HCT116 (cell line): ENCODE measurements around the gene DMD. TPM values are rescaled to one million over a fixed set of nuclear protein-coding genes. Genes with fewer than 3 reads are reported as not detected.

Experiments
- ATAC-seq: fragments of 200-7000 bp; cut with Tn5 transposase; 2 replicates; pipeline ENCODE4 v1.9.1; 2020; ENCODE audit warnings: mild to moderate bottlenecking, moderate library complexity
- BruUV-seq: library from RNA; stranded (reverse); fragments of 400-500 nt; replicated peaks from 2 replicates; lab custom pipeline; 2021; lab: Mats Ljungman, UMichigan
- CTCF ChIA-PET: fragments of 300-600 bp; sonication (Branson Sonifier 250); formaldehyde crosslinking; loops from one replicate; lab custom pipeline; 2021; ENCODE audit warnings: antibody characterized with exemption; lab: Charles Lee
- POLR2A ChIA-PET: fragments of 300-600, 350-600 bp; sonication (Branson Sonifier 250); formaldehyde crosslinking; loops from one replicate; lab custom pipeline; 2021; ENCODE audit warnings: antibody characterized with exemption; lab: Charles Lee
- RAD21 ChIA-PET, 2 experiments: fragments of 300-600 bp; sonication (Branson Sonifier 250); formaldehyde crosslinking; loops; one replicate each; lab custom pipeline; 2023; ENCODE audit warnings: low total read pairs in 2 of 2; ENCODE audit not compliant: uncharacterized antibody in 2 of 2, unreplicated experiment in 2 of 2, low non-redundant PET in 1 of 2; lab: Charles Lee
- DNase-seq: peaks from one replicate; pipeline ENCODE4 v3.0.0-alpha.2; 2010; ENCODE audit warnings: low read depth, low spot score
- H2AFZ ChIP-seq: fragments of 200-600 bp; shearing (Covaris generic), sonication (generic); 2 replicates; pipeline ENCODE4 v1.6.1; 2017; ENCODE audit warnings: low read depth, mixed run types, mixed read lengths, antibody characterized with exemption, low read length; ENCODE audit not compliant: poor library complexity, severe bottlenecking
- H3K27ac ChIP-seq: 2 replicates; pipeline ENCODE4 v1.5.1; 2012; ENCODE audit warnings: low read depth, low read length
- H3K27me3 ChIP-seq: fragments of 200-600 bp; sonication (generic); 2 replicates; pipeline ENCODE4 v1.6.1; 2016; ENCODE audit warnings: mixed run types, low read length, mixed read lengths; ENCODE audit not compliant: insufficient read depth
- H3K36me3 ChIP-seq, 2 experiments: fragments of 200-500 bp in 1 of 2; fragments of 200-600 bp in 1 of 2; sonication (Bioruptor generic) in 1 of 2; sonication (generic) in 1 of 2; 2 replicates each; pipeline versions ENCODE4 v1.5.1 to v1.6.1; 2014 to 2016; ENCODE audit warnings: low read length in 2 of 2, inconsistent platforms in 1 of 2, mixed read lengths in 1 of 2, mixed run types in 1 of 2; ENCODE audit not compliant: insufficient read depth in 2 of 2, control insufficient read depth in 1 of 2
- H3K4me1 ChIP-seq, 2 experiments: fragments of 200-600 bp in 1 of 2; sonication (generic) in 1 of 2; 2 replicates each; pipeline versions ENCODE4 v1.5.1 to v1.6.1; 2012 to 2017; ENCODE audit warnings: low read length in 2 of 2, inconsistent platforms in 1 of 2, mild to moderate bottlenecking in 1 of 2, mixed read lengths in 1 of 2, mixed run types in 1 of 2, moderate library complexity in 1 of 2; ENCODE audit not compliant: insufficient read depth in 2 of 2, control insufficient read depth in 1 of 2
- H3K4me2 ChIP-seq: fragments of 200-600 bp; sonication (generic); 2 replicates; pipeline ENCODE4 v1.6.1; 2017; ENCODE audit warnings: mixed run types, low read length, mixed read lengths
- H3K4me3 ChIP-seq, 2 experiments: fragments of 200-600 bp in 1 of 2; sonication (generic) in 1 of 2; replicated peaks in 1 of 2; 2 replicates each; pipeline ENCODE4 v1.5.1; 2011 to 2016; ENCODE audit warnings: low read length in 2 of 2, control low read depth in 1 of 2, low read depth in 1 of 2, mild to moderate bottlenecking in 1 of 2, mixed read lengths in 1 of 2, mixed run types in 1 of 2
- H3K79me2 ChIP-seq: fragments of 200-600 bp; sonication (generic); 2 replicates; pipeline ENCODE4 v1.6.1; 2017; ENCODE audit warnings: mild to moderate bottlenecking, mixed run types, low read length, moderate library complexity, mixed read lengths; ENCODE audit not compliant: insufficient read depth
- H3K9ac ChIP-seq: fragments of 200-600 bp; sonication (generic); 2 replicates; pipeline ENCODE4 v1.6.1; 2016; ENCODE audit warnings: low read length, mixed read lengths
- H3K9me2 ChIP-seq: fragments of 200-600 bp; sonication (generic), shearing (Covaris generic); 2 replicates; pipeline ENCODE4 v1.6.1; 2017; ENCODE audit warnings: mixed run types, mild to moderate bottlenecking, moderate library complexity; ENCODE audit not compliant: insufficient read depth
- H3K9me3 ChIP-seq, 2 experiments: fragments of 200-500 bp in 1 of 2; fragments of 200-600 bp in 1 of 2; sonication (Bioruptor generic) in 1 of 2; sonication (generic) in 1 of 2; 2 replicates each; pipeline ENCODE4 v1.6.1; 2014 to 2017; ENCODE audit warnings: low read length in 2 of 2, mixed read lengths in 2 of 2, inconsistent platforms in 1 of 2, low read depth in 1 of 2, mild to moderate bottlenecking in 1 of 2, mixed run types in 1 of 2, moderate library complexity in 1 of 2; ENCODE audit not compliant: control insufficient read depth in 1 of 2, insufficient read depth in 1 of 2
- H4K20me1 ChIP-seq: fragments of 200-600 bp; sonication (generic), shearing (Covaris generic); 2 replicates; pipeline ENCODE4 v1.6.1; 2017; ENCODE audit warnings: mixed run types, mild to moderate bottlenecking, moderate library complexity; ENCODE audit not compliant: insufficient read depth
- CEBPB ChIP-seq: IDR thresholded peaks from 2 replicates; pipeline ENCODE4 v1.6.1; 2012; ENCODE audit warnings: low read depth
- EZH2 ChIP-seq: fragments of 200-600 bp; sonication (generic); IDR thresholded peaks from 2 replicates; pipeline ENCODE4 v1.6.1; 2017; ENCODE audit warnings: antibody characterized with exemption, mixed run types
- FOSL1 ChIP-seq: IDR thresholded peaks from 2 replicates; pipeline ENCODE4 v1.6.1; 2012; ENCODE audit warnings: low read depth
- MAX ChIP-seq: IDR thresholded peaks from 2 replicates; pipeline ENCODE4 v1.6.1; 2012
- POLR2A ChIP-seq: IDR thresholded peaks from 2 replicates; pipeline ENCODE4 v1.7.0; 2011; ENCODE audit warnings: borderline replicate concordance; ENCODE audit not compliant: insufficient read depth, insufficient read length; ENCODE audit errors: extremely low read depth
- RAD21 ChIP-seq: IDR thresholded peaks from 2 replicates; pipeline ENCODE4 v1.6.1; 2012; ENCODE audit warnings: low read depth, mild to moderate bottlenecking
- SP1 ChIP-seq: IDR thresholded peaks from 2 replicates; pipeline ENCODE4 v1.6.1; 2012; ENCODE audit warnings: low read depth
- SRF ChIP-seq: IDR thresholded peaks from 2 replicates; pipeline ENCODE4 v1.6.1; 2012; ENCODE audit warnings: low read depth
- TCF7L2 ChIP-seq: IDR thresholded peaks from 2 replicates; pipeline ENCODE4 v1.7.0; 2011; ENCODE audit warnings: borderline replicate concordance, inconsistent platforms; ENCODE audit not compliant: insufficient read depth, insufficient read length; ENCODE audit errors: extremely low read depth
- YY1 ChIP-seq: IDR thresholded peaks from 2 replicates; pipeline ENCODE4 v1.6.1; 2011; ENCODE audit warnings: low read length, low read depth, moderate library complexity, mild to moderate bottlenecking; ENCODE audit not compliant: insufficient replicate concordance; ENCODE audit errors: extremely low read depth
- ZBTB33 ChIP-seq: IDR thresholded peaks from 2 replicates; pipeline ENCODE4 v1.6.1; 2011; ENCODE audit warnings: mild to moderate bottlenecking, low read length, moderate library complexity; ENCODE audit not compliant: insufficient replicate concordance; ENCODE audit errors: extremely low read depth
- ZFX ChIP-seq: fragments of 450-650 bp; IDR thresholded peaks from 2 replicates; pipeline ENCODE4 v1.6.1; 2017
- ZNF274 ChIP-seq: fragments of 200-500 bp; sonication (Bioruptor generic); IDR thresholded peaks from 2 replicates; pipeline ENCODE4 v1.6.1; 2014; ENCODE audit warnings: mild to moderate bottlenecking, low read depth, low read length, inconsistent platforms
- intact Hi-C: fragments of 100-400 bp; cut with micrococcal nuclease; formaldehyde crosslinking; loops from 2 replicates; pipeline ENCODE4 v1.10.0; 2022
- total RNA-seq: library from RNA; stranded (reverse); gene quantifications from one replicate; pipeline ENCODE4 v1.2.1, GENCODE V29; 2021; ENCODE audit not compliant: unreplicated experiment
- TF ChIP-seq, protein P1 (sequence below): IDR thresholded peaks from 2 replicates; pipeline ENCODE4 v1.6.1; 2012; ENCODE audit warnings: low read depth

Gene DMD
- total RNA-seq, 1 experiment from 2014 or later, result 0.05 TPM

GRCh38 chrX:31114858-31115257 is 2096.5 kb downstream of the DMD start:
- no peak overlapping the region for H3K4me2 ChIP-seq
- TF ChIP-seq FOSL1 (no peak), CEBPB (no peak), TCF7L2 (no peak), YY1 (no peak), EZH2 (no peak), SP1 (no peak), MAX (no peak), POLR2A (no peak), ZNF274 (no peak)
- ChIA-PET POLR2A (no interaction called here), CTCF (no interaction called here), RAD21 (no interaction called here)
- H2AFZ ChIP-seq, result no peak overlapping the region
- H3K27me3 ChIP-seq, result no peaks in the 10 kb centered on the region
- no peak overlapping the region for H3K9ac ChIP-seq
- H3K9me3 ChIP-seq, result no peaks in the 10 kb centered on the region
- no peak overlapping the region for H3K4me3 ChIP-seq
- intact Hi-C loops, result no loop called here
- no peaks in the 10 kb centered on the region for H3K4me1 ChIP-seq
- H4K20me1 ChIP-seq, result no peaks in the 10 kb centered on the region
- no peaks in the 10 kb centered on the region for H3K36me3 ChIP-seq
- ATAC-seq (no peak), DNase-seq (no peak)
- no peak overlapping the region for H3K27ac ChIP-seq
- H3K79me2 ChIP-seq, result no peaks in the 10 kb centered on the region
- no TSS peak for BruUV-seq
- no peaks in the 10 kb centered on the region for H3K9me2 ChIP-seq

- no peaks in the 10 kb centered on the region for H3K9me2 ChIP-seq
- no peaks in the 10 kb centered on the region for H3K36me3 ChIP-seq
- H3K4me1 ChIP-seq, result no peaks in the 10 kb centered on the region
- no peak overlapping the region for H2AFZ ChIP-seq
- POLR2A ChIA-PET, result no interaction called here
- H4K20me1 ChIP-seq, result no peaks in the 10 kb centered on the region
- RAD21 ChIA-PET, result no interaction called here
- ATAC-seq, result no peak
- no peak for TF ChIP-seq TCF7L2
- no peak for TF ChIP-seq FOSL1
- TF ChIP-seq, protein P1, sequence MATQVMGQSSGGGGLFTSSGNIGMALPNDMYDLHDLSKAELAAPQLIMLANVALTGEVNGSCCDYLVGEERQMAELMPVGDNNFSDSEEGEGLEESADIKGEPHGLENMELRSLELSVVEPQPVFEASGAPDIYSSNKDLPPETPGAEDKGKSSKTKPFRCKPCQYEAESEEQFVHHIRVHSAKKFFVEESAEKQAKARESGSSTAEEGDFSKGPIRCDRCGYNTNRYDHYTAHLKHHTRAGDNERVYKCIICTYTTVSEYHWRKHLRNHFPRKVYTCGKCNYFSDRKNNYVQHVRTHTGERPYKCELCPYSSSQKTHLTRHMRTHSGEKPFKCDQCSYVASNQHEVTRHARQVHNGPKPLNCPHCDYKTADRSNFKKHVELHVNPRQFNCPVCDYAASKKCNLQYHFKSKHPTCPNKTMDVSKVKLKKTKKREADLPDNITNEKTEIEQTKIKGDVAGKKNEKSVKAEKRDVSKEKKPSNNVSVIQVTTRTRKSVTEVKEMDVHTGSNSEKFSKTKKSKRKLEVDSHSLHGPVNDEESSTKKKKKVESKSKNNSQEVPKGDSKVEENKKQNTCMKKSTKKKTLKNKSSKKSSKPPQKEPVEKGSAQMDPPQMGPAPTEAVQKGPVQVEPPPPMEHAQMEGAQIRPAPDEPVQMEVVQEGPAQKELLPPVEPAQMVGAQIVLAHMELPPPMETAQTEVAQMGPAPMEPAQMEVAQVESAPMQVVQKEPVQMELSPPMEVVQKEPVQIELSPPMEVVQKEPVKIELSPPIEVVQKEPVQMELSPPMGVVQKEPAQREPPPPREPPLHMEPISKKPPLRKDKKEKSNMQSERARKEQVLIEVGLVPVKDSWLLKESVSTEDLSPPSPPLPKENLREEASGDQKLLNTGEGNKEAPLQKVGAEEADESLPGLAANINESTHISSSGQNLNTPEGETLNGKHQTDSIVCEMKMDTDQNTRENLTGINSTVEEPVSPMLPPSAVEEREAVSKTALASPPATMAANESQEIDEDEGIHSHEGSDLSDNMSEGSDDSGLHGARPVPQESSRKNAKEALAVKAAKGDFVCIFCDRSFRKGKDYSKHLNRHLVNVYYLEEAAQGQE, result no peak
- no peak for TF ChIP-seq YY1
- no peak for TF ChIP-seq ZFX
- no peak for TF ChIP-seq SRF
- TF ChIP-seq ZBTB33, result no peak
- TF ChIP-seq CEBPB, result no peak
- no peak for TF ChIP-seq RAD21
- no TSS peak for BruUV-seq
- H3K4me3 ChIP-seq, result no peak overlapping the region
- no peak overlapping the region for H3K4me2 ChIP-seq
- H3K27me3 ChIP-seq, result no peaks in the 10 kb centered on the region
- no peak overlapping the region for H3K27ac ChIP-seq
- CTCF ChIA-PET, result no interaction called here
- no peaks in the 10 kb centered on the region for H3K9me3 ChIP-seq
- no peaks in the 10 kb centered on the region for H3K79me2 ChIP-seq
- intact Hi-C loops, result no loop called here
- H3K9ac ChIP-seq, result no peak overlapping the region
- no peak for DNase-seq
Observed at GRCh38 chrX:31112226-31112999, 2098.9 kb downstream of the DMD start.
